22Rv1 (cell line): Measurements from ENCODE around the gene ACAP1.

Experiments
- CTCF ChIP-seq: fragments of 450-650 bp; IDR thresholded peaks from 2 replicates; pipeline ENCODE4 v1.5.1; 2017; ENCODE audit warnings: mild to moderate bottlenecking
- ZFX ChIP-seq: fragments of 450-650 bp; IDR thresholded peaks from 2 replicates; pipeline ENCODE4 v1.6.1; 2017; ENCODE audit warnings: antibody characterized with exemption, borderline replicate concordance

GRCh38 chr17:7294614-7295153 is 41.6 kb upstream of the ACAP1 start, which contains the start of gene YBX2:
- TF ChIP-seq CTCF = no peak
- TF ChIP-seq ZFX = no peak
